GM23338 (cell line): ENCODE results near the gene UGT1A4. TPM values are rescaled to one million over a fixed set of nuclear protein-coding genes. Genes with fewer than 3 reads are reported as not detected.

ENCODE experiments used
- ATAC-seq: fragments of 200-7000 bp; cut with Tn5 transposase; 3 replicates; pipeline ENCODE4 v1.9.1; 2020
- DNase-seq: peaks from one replicate; pipeline ENCODE4 v3.0.0-alpha.2; 2015; ENCODE audit warnings: low spot score
- H2AFZ ChIP-seq: fragments of 200-600 bp; sonication (generic); 2 replicates; pipeline ENCODE4 v1.8.0; 2016; ENCODE audit warnings: antibody characterized with exemption, mild to moderate bottlenecking, moderate library complexity
- H3F3A ChIP-seq: fragments of 200-600 bp; sonication (generic); replicated peaks from 2 replicates; pipeline ENCODE4 v1.8.0; 2017; ENCODE audit warnings: antibody characterized with exemption, mixed run types, low read depth
- H3K27ac ChIP-seq: fragments of 200-600 bp; sonication (generic); 2 replicates; pipeline ENCODE4 v1.6.1; 2016; ENCODE audit warnings: low read depth
- H3K27me3 ChIP-seq: fragments of 200-600 bp; sonication (generic); 2 replicates; pipeline ENCODE4 v1.8.0; 2016; ENCODE audit warnings: mild to moderate bottlenecking, mixed run types, moderate library complexity; ENCODE audit not compliant: insufficient read depth
- H3K36me3 ChIP-seq: fragments of 200-600 bp; sonication (generic); 2 replicates; pipeline ENCODE4 v1.8.0; 2016; ENCODE audit warnings: mild to moderate bottlenecking; ENCODE audit not compliant: insufficient read depth
- H3K4me1 ChIP-seq: fragments of 200-600 bp; sonication (generic); 2 replicates; pipeline ENCODE4 v1.8.0; 2016; ENCODE audit warnings: mild to moderate bottlenecking, moderate library complexity; ENCODE audit not compliant: insufficient read depth
- H3K4me2 ChIP-seq: fragments of 200-600 bp; sonication (generic); 2 replicates; pipeline ENCODE4 v1.7.1; 2017; ENCODE audit warnings: mixed run types
- H3K4me3 ChIP-seq: fragments of 200-600 bp; sonication (generic); 2 replicates; pipeline ENCODE4 v1.6.1; 2016; ENCODE audit warnings: mixed run types
- H3K79me2 ChIP-seq: fragments of 200-600 bp; sonication (generic); replicated peaks from 2 replicates; pipeline ENCODE4 v1.8.0; 2017; ENCODE audit warnings: mild to moderate bottlenecking; ENCODE audit not compliant: insufficient read depth
- H3K9me2 ChIP-seq: fragments of 200-600 bp; sonication (generic); 2 replicates; pipeline ENCODE4 v1.8.0; 2017; ENCODE audit not compliant: insufficient read depth
- H4K20me1 ChIP-seq: fragments of 200-600 bp; sonication (generic); replicated peaks from 2 replicates; pipeline ENCODE4 v1.8.0; 2017; ENCODE audit warnings: mild to moderate bottlenecking; ENCODE audit not compliant: insufficient read depth
- H3K27ac Mint-ChIP-seq: 2 replicates; pipeline ENCODE4 v1.8.0; 2020; ENCODE audit warnings: inconsistent platforms, mild to moderate bottlenecking, moderate library complexity, mixed read lengths
- H3K27me3 Mint-ChIP-seq: 3 replicates; pipeline ENCODE4 v1.8.0; 2022; ENCODE audit warnings: low read depth, mild to moderate bottlenecking, moderate library complexity, mixed read lengths, inconsistent platforms; ENCODE audit not compliant: insufficient read depth, poor library complexity
- H3K36me3 Mint-ChIP-seq: 3 replicates; pipeline ENCODE4 v1.8.0; 2021; ENCODE audit warnings: low read depth, mild to moderate bottlenecking, inconsistent platforms, moderate library complexity, mixed read lengths
- H3K4me1 Mint-ChIP-seq: 3 replicates; pipeline ENCODE4 v1.8.0; 2020; ENCODE audit warnings: mild to moderate bottlenecking, inconsistent platforms, mixed read lengths
- H3K4me3 Mint-ChIP-seq: 3 replicates; pipeline ENCODE4 v1.8.0; 2021; ENCODE audit warnings: moderate library complexity, mild to moderate bottlenecking, inconsistent platforms, mixed read lengths
- H3K9me3 Mint-ChIP-seq: 3 replicates; pipeline ENCODE4 v1.8.0; 2020; ENCODE audit warnings: moderate library complexity, mild to moderate bottlenecking, inconsistent platforms, mixed read lengths
- CREB1 ChIP-seq: fragments of 250-450 bp; sonication (Bioruptor Pico); IDR thresholded peaks from 2 replicates; pipeline ENCODE4 v1.5.0; 2020; ENCODE audit warnings: low read depth, mild to moderate bottlenecking, moderate library complexity
- CTCF ChIP-seq, 2 experiments: fragments of 200-600 bp in 1 of 2; sonication (generic) in 1 of 2; conservative IDR thresholded peaks; 2 replicates each; pipeline versions ENCODE4 v1.5.1 to v1.6.1; 2016 to 2017; ENCODE audit warnings: antibody characterized with exemption in 2 of 2, low read depth in 2 of 2, mild to moderate bottlenecking in 2 of 2, moderate library complexity in 1 of 2
- EZH2 ChIP-seq: fragments of 200-600 bp; sonication (generic); IDR thresholded peaks from one replicate; pipeline ENCODE4 v1.8.0; 2017; ENCODE audit warnings: antibody characterized with exemption, mild to moderate bottlenecking, low read depth; ENCODE audit not compliant: unreplicated experiment
- EZH2phosphoT487 ChIP-seq: fragments of 200-600 bp; sonication (generic); IDR thresholded peaks from one replicate; pipeline ENCODE4 v1.8.1; 2018; ENCODE audit warnings: antibody characterized with exemption; ENCODE audit not compliant: unreplicated experiment
- JUNB ChIP-seq: IDR thresholded peaks from one replicate; pipeline ENCODE4 v1.6.1; 2016; ENCODE audit warnings: antibody characterized with exemption; ENCODE audit not compliant: unreplicated experiment
- NANOG ChIP-seq: IDR thresholded peaks from 2 replicates; pipeline ENCODE4 v1.6.1; 2016; ENCODE audit warnings: antibody characterized with exemption, borderline replicate concordance
- POLR2AphosphoS5 ChIP-seq: IDR thresholded peaks from 2 replicates; pipeline ENCODE4 v1.6.1; 2016; ENCODE audit warnings: antibody characterized with exemption, low read depth
- STAT1 ChIP-seq: IDR thresholded peaks from one replicate; pipeline ENCODE4 v1.6.1; 2016; ENCODE audit warnings: antibody characterized with exemption; ENCODE audit not compliant: unreplicated experiment
- ZNF114 ChIP-seq: fragments of 250-450 bp; sonication (Bioruptor Pico); IDR thresholded peaks from 2 replicates; pipeline ENCODE4 v1.5.0; 2020; ENCODE audit warnings: mild to moderate bottlenecking, moderate library complexity
- ZNF331 ChIP-seq: fragments of 250-450 bp; sonication (Bioruptor Pico); IDR thresholded peaks from 2 replicates; pipeline ENCODE4 v1.5.0; 2020; ENCODE audit warnings: low read depth, mild to moderate bottlenecking, moderate library complexity
- ZNF462 ChIP-seq: fragments of 250-450 bp; sonication (Bioruptor Pico); IDR thresholded peaks from 2 replicates; pipeline ENCODE4 v1.5.0; 2020; ENCODE audit warnings: mild to moderate bottlenecking, moderate library complexity
- polyA plus RNA-seq: library from polyadenylated mRNA; unstranded; fragments of >200 nt; fragmentation: Nextera tagmentation; extraction: Ambion mirVana; gene quantifications from 2 replicates; pipeline ENCODE4 v1.2.1, GENCODE V29; 2016
- total RNA-seq: library from RNA; depleted of rRNA; stranded (reverse); fragments of >200 nt; shearing (Covaris generic); gene quantifications from 2 replicates; pipeline ENCODE4 v1.2.3, GENCODE V29; 2014
- TF ChIP-seq, protein P1 (sequence below): IDR thresholded peaks from one replicate; pipeline ENCODE4 v1.6.1; 2018; ENCODE audit warnings: antibody characterized with exemption; ENCODE audit not compliant: unreplicated experiment
- TF ChIP-seq, protein P2 (sequence below): IDR thresholded peaks from 2 replicates; pipeline ENCODE4 v1.6.1; 2016; ENCODE audit warnings: antibody characterized with exemption

Gene UGT1A4
- total and polyA plus RNA-seq, 2 experiments from 2014 or later = not detected

GRCh38 chr2:233686928-233687327 lies 31.6 kb upstream of the UGT1A4 start:
- Mint-ChIP-seq H3K9me3 (no peaks in the 10 kb centered on the region), H3K27me3 (peaks cover 3% of the 10 kb centered on the region), H3K4me3 (no peak overlapping the region), H3K4me1 (peaks cover 17% of the 10 kb centered on the region), H3K36me3 (no peaks in the 10 kb centered on the region; the same call in 2 of the 3 replicates), H3K27ac (no peak overlapping the region)
- DNase-seq (no peak), ATAC-seq (no peak)
- Histone ChIP-seq H3K27ac (no peak overlapping the region), H3K27me3 (no peaks in the 10 kb centered on the region), H3K4me2 (no peak overlapping the region), H3F3A (no peaks in the 10 kb centered on the region), H4K20me1 (no peaks in the 10 kb centered on the region; the same call in 1 of the 2 replicates), H3K79me2 (no peaks in the 10 kb centered on the region), H3K4me3 (no peak overlapping the region), H3K9me2 (peaks cover 12% of the 10 kb centered on the region; the same call in 1 of the 2 replicates), H2AFZ (no peak overlapping the region), H3K4me1 (peaks cover 7% of the 10 kb centered on the region; the same call in 1 of the 2 replicates), H3K36me3 (no peaks in the 10 kb centered on the region)
- TF ChIP-seq ZNF331 (no peak), JUNB (no peak), CTCF (conservative IDR thresholded peaks at IDR 0.05; ENCODE audit: low read depth in 2 of 2) (no peak), EZH2phosphoT487 (no peak), NANOG (no peak), POLR2AphosphoS5 (no peak), CREB1 (CRISPR knock-in tag) (no peak), ZNF462 (CRISPR knock-in tag) (no peak), ZNF114 (CRISPR knock-in tag) (no peak), STAT1 (no peak), EZH2 (no peak)
- TF ChIP-seq, protein P1, sequence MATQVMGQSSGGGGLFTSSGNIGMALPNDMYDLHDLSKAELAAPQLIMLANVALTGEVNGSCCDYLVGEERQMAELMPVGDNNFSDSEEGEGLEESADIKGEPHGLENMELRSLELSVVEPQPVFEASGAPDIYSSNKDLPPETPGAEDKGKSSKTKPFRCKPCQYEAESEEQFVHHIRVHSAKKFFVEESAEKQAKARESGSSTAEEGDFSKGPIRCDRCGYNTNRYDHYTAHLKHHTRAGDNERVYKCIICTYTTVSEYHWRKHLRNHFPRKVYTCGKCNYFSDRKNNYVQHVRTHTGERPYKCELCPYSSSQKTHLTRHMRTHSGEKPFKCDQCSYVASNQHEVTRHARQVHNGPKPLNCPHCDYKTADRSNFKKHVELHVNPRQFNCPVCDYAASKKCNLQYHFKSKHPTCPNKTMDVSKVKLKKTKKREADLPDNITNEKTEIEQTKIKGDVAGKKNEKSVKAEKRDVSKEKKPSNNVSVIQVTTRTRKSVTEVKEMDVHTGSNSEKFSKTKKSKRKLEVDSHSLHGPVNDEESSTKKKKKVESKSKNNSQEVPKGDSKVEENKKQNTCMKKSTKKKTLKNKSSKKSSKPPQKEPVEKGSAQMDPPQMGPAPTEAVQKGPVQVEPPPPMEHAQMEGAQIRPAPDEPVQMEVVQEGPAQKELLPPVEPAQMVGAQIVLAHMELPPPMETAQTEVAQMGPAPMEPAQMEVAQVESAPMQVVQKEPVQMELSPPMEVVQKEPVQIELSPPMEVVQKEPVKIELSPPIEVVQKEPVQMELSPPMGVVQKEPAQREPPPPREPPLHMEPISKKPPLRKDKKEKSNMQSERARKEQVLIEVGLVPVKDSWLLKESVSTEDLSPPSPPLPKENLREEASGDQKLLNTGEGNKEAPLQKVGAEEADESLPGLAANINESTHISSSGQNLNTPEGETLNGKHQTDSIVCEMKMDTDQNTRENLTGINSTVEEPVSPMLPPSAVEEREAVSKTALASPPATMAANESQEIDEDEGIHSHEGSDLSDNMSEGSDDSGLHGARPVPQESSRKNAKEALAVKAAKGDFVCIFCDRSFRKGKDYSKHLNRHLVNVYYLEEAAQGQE = no peak
- TF ChIP-seq, protein P2, sequence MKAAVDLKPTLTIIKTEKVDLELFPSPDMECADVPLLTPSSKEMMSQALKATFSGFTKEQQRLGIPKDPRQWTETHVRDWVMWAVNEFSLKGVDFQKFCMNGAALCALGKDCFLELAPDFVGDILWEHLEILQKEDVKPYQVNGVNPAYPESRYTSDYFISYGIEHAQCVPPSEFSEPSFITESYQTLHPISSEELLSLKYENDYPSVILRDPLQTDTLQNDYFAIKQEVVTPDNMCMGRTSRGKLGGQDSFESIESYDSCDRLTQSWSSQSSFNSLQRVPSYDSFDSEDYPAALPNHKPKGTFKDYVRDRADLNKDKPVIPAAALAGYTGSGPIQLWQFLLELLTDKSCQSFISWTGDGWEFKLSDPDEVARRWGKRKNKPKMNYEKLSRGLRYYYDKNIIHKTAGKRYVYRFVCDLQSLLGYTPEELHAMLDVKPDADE = no peak
